Endothelial cell of umbilical vein (primary cell): ENCODE data around the gene LRFN2. TPM values are rescaled to one million over a fixed set of nuclear protein-coding genes. Genes with fewer than 3 reads are reported as not detected.

Source experiments
- BruUV-seq: library from RNA; stranded (reverse); fragments of 400-500 nt; replicated peaks from 2 replicates; lab custom pipeline; 2021; lab: Mats Ljungman, UMichigan
- CTCF ChIA-PET: fragments of 300-600, 350-600 bp; sonication (Branson Sonifier 250); formaldehyde crosslinking; loops from one replicate; lab custom pipeline; 2021; ENCODE audit warnings: antibody characterized with exemption, inconsistent platforms; lab: Charles Lee
- POLR2A ChIA-PET: fragments of 300-600, 350-600 bp; sonication (Branson Sonifier 250); formaldehyde crosslinking; loops from one replicate; lab custom pipeline; 2021; ENCODE audit warnings: antibody characterized with exemption, inconsistent platforms; lab: Charles Lee
- DNase-seq: peaks from one replicate; pipeline ENCODE4 v3.0.0-alpha.2; 2011; ENCODE audit warnings: low read depth, low spot score
- FAIRE-seq: peaks from 2 replicates; lab custom pipeline; 2011; peaks lifted over from hg19 to GRCh38; lab: Jason Lieb, UNC
- H2AFZ ChIP-seq: 2 replicates; pipeline ENCODE4 v1.6.0; 2012; ENCODE audit warnings: low read depth, low read length, control low read depth, inconsistent platforms
- H3K27ac ChIP-seq: 2 replicates; pipeline ENCODE4 v1.5.1; 2011; ENCODE audit warnings: low read depth, mild to moderate bottlenecking, control low read depth, low read length, moderate library complexity; ENCODE audit not compliant: insufficient read depth
- H3K27me3 ChIP-seq, 2 experiments: 2 replicates each; pipeline versions ENCODE4 v1.6.0 to v1.6.1; 2011; ENCODE audit warnings: low read length in 2 of 2, mixed read lengths in 1 of 2; ENCODE audit not compliant: control insufficient read depth in 2 of 2, insufficient read depth in 2 of 2
- H3K36me3 ChIP-seq, 2 experiments: 2 replicates in 1 of 2; 3 replicates in 1 of 2; pipeline ENCODE4 v1.5.1; 2011; ENCODE audit warnings: low read length in 2 of 2, mild to moderate bottlenecking in 1 of 2, moderate library complexity in 1 of 2; ENCODE audit not compliant: control insufficient read depth in 2 of 2, insufficient read depth in 2 of 2; ENCODE audit errors: extremely low read depth in 1 of 2
- H3K4me1 ChIP-seq: 3 replicates; pipeline ENCODE4 v1.5.1; 2011; ENCODE audit warnings: mild to moderate bottlenecking, low read length; ENCODE audit not compliant: control insufficient read depth, insufficient read depth; ENCODE audit errors: extremely low read depth
- H3K4me2 ChIP-seq: 2 replicates; pipeline ENCODE4 v1.6.1; 2011; ENCODE audit warnings: low read length, control low read depth, mixed read lengths; ENCODE audit not compliant: insufficient read depth
- H3K4me3 ChIP-seq, 3 experiments: fragments of 200-600 bp in 1 of 3; sonication (generic), shearing (Covaris generic) in 1 of 3; replicated peaks in 1 of 3; 2 replicates each; pipeline ENCODE4 v1.5.1; 2011 to 2016; ENCODE audit warnings: control low read depth in 3 of 3, low read length in 3 of 3, mild to moderate bottlenecking in 2 of 3, inconsistent platforms in 1 of 3, low read depth in 1 of 3, moderate library complexity in 1 of 3; ENCODE audit not compliant: insufficient read depth in 1 of 3
- H3K79me2 ChIP-seq: 2 replicates; pipeline ENCODE4 v1.6.0; 2012; ENCODE audit warnings: low read length, inconsistent platforms; ENCODE audit not compliant: control insufficient read depth, insufficient read depth
- H3K9ac ChIP-seq: replicated peaks from 2 replicates; pipeline ENCODE3; 2011; ENCODE audit warnings: low read length, control low read depth; ENCODE audit not compliant: insufficient read depth; ENCODE audit errors: extremely low read depth
- H3K9me1 ChIP-seq: replicated peaks from 3 replicates; pipeline ENCODE4 v1.6.0; 2011; ENCODE audit warnings: mild to moderate bottlenecking, low read length; ENCODE audit not compliant: control insufficient read depth, insufficient read depth; ENCODE audit errors: extremely low read depth
- H3K9me3 ChIP-seq: replicated peaks from 2 replicates; pipeline ENCODE4 v1.5.1; 2012; ENCODE audit warnings: low read length, inconsistent platforms; ENCODE audit not compliant: control insufficient read depth, insufficient read depth
- H4K20me1 ChIP-seq: replicated peaks from 2 replicates; pipeline ENCODE3; 2011; ENCODE audit warnings: mild to moderate bottlenecking, low read length; ENCODE audit not compliant: control insufficient read depth, insufficient read depth; ENCODE audit errors: extremely low read depth
- EZH2 ChIP-seq: IDR thresholded peaks from 2 replicates; pipeline ENCODE4 v1.6.1; 2012; ENCODE audit warnings: borderline replicate concordance, low read depth, mild to moderate bottlenecking, moderate library complexity, low read length, inconsistent platforms; ENCODE audit not compliant: severe bottlenecking
- FOS ChIP-seq: IDR thresholded peaks from 2 replicates; pipeline ENCODE4 v1.6.1; 2011; ENCODE audit warnings: mild to moderate bottlenecking, low read length, moderate library complexity, borderline replicate concordance; ENCODE audit not compliant: insufficient read depth
- GATA2 ChIP-seq: IDR thresholded peaks from 2 replicates; pipeline ENCODE4 v1.7.0; 2011; ENCODE audit warnings: low read depth, mild to moderate bottlenecking, moderate library complexity, mixed read lengths, low read length; ENCODE audit not compliant: insufficient read length, insufficient read depth
- JUN ChIP-seq: IDR thresholded peaks from 2 replicates; pipeline ENCODE4 v1.6.1; 2011; ENCODE audit warnings: borderline replicate concordance, low read depth; ENCODE audit not compliant: insufficient read length, insufficient read depth
- MYC ChIP-seq: IDR thresholded peaks from one replicate; pipeline ENCODE4 v1.6.1; 2011; ENCODE audit warnings: mild to moderate bottlenecking, low read depth, low read length
- POLR2A ChIP-seq: IDR thresholded peaks from 2 replicates; pipeline ENCODE4 v1.6.1; 2012; ENCODE audit warnings: low read depth, mild to moderate bottlenecking, control low read depth, low read length
- POLR2AphosphoS5 ChIP-seq: IDR thresholded peaks from 2 replicates; pipeline ENCODE4 v1.6.1; 2012; ENCODE audit warnings: low read depth, mild to moderate bottlenecking, control low read depth, low read length, moderate library complexity; ENCODE audit not compliant: insufficient read depth
- dilution Hi-C: fragments of 300-500 bp; cut with MboI; formaldehyde crosslinking; loops from one replicate; pipeline ENCODE4 v1.15.0; 2019; ENCODE audit warnings: low sequenced_read_pairs; ENCODE audit not compliant: extremely low pct_ligation_motif_present
- intact Hi-C: fragments of 100-400 bp; cut with micrococcal nuclease; formaldehyde crosslinking; loops from one replicate; pipeline ENCODE4 v1.10.0; 2022
- polyA plus RNA-seq, 4 experiments: library from polyadenylated mRNA; depleted of rRNA in 3 of 4; stranded (reverse) in 3 of 4; unstranded in 1 of 4; fragments of >200 nt; gene quantifications; 2 replicates each; pipeline versions ENCODE4 v1.2.1 to v1.2.3, GENCODE V29; 2011 to 2012; ENCODE audit warnings: missing spikeins in 1 of 4
- total RNA-seq: library from RNA; stranded (reverse); gene quantifications from 2 replicates; pipeline ENCODE4 v1.2.3, GENCODE V29; 2021
- TF ChIP-seq, protein P1 (sequence below), 2 donors: IDR thresholded peaks; 1 replicate in 1 of 2; 2 replicates in 1 of 2; pipeline ENCODE4 v1.5.1; 2011; ENCODE audit warnings: low read length in 2 of 2, mild to moderate bottlenecking in 2 of 2, moderate library complexity in 2 of 2, control low read depth in 1 of 2, inconsistent platforms in 1 of 2, low read depth in 1 of 2; ENCODE audit not compliant: insufficient read depth in 1 of 2; ENCODE audit errors: extremely low read depth in 1 of 2
- TF ChIP-seq, protein P2 (sequence below): IDR thresholded peaks from 2 replicates; pipeline ENCODE4 v1.6.1; 2011; ENCODE audit not compliant: insufficient read depth, insufficient read length

The LRFN2 gene
- total and polyA plus RNA-seq, 2 donors (not counting 3 experiments of a cell fraction or from before 2014, with no cell fraction given) = not detected

DNA sequence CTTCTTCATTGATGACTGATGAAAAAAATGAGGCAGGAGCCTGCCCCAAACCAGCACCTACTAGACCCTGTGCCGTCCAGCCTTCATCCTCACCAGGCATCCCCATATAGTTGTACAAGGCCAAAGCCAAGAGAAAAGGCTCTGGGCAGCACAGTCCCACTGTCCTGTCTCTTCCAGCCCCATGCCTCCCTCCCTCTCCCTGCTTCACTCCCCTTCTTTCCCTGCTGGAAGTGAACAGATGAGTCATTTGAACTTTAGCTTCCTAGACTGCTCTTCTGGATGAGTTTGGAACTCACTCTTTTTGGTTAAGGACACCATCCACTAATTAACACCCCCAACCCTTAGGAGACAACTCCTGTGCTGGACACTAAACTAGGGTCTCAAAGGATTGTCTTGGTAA is 235.2 kb downstream of the LRFN2 start:
- TF ChIP-seq POLR2A (no peak), FOS (no peak), MYC (no peak), EZH2 (no peak), JUN (no peak), POLR2AphosphoS5 (no peak), GATA2 (no peak)
- TF ChIP-seq, protein P1, sequence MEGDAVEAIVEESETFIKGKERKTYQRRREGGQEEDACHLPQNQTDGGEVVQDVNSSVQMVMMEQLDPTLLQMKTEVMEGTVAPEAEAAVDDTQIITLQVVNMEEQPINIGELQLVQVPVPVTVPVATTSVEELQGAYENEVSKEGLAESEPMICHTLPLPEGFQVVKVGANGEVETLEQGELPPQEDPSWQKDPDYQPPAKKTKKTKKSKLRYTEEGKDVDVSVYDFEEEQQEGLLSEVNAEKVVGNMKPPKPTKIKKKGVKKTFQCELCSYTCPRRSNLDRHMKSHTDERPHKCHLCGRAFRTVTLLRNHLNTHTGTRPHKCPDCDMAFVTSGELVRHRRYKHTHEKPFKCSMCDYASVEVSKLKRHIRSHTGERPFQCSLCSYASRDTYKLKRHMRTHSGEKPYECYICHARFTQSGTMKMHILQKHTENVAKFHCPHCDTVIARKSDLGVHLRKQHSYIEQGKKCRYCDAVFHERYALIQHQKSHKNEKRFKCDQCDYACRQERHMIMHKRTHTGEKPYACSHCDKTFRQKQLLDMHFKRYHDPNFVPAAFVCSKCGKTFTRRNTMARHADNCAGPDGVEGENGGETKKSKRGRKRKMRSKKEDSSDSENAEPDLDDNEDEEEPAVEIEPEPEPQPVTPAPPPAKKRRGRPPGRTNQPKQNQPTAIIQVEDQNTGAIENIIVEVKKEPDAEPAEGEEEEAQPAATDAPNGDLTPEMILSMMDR (IDR thresholded peaks at IDR 0.05; ENCODE audit: extremely low read depth in 1 of 2, insufficient read depth in 1 of 2, low read depth in 1 of 2, low read length in 2 of 2) = no peak
- TF ChIP-seq, protein P2, sequence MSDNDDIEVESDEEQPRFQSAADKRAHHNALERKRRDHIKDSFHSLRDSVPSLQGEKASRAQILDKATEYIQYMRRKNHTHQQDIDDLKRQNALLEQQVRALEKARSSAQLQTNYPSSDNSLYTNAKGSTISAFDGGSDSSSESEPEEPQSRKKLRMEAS = no peak
- POLR2A ChIA-PET = no interaction called here
- DNase-seq = no peak

More for the DNA sequence above, 235.2 kb downstream of the LRFN2 start:
- H2AFZ ChIP-seq = no peak overlapping the region
- H3K27ac ChIP-seq = no peak overlapping the region
- H3K27me3 ChIP-seq = no peaks in the 10 kb centered on the region
- H4K20me1 ChIP-seq = no peaks in the 10 kb centered on the region
- CTCF ChIA-PET = no interaction called here
- H3K4me3 ChIP-seq = no peak overlapping the region
- dilution Hi-C loops = no loop called here
- intact Hi-C loops = no loop called here
- no peak overlapping the region for H3K9ac ChIP-seq
- H3K79me2 ChIP-seq = no peaks in the 10 kb centered on the region
- H3K4me1 ChIP-seq = no peaks in the 10 kb centered on the region
- no TSS peak for BruUV-seq
- FAIRE-seq = no peak
- H3K9me3 ChIP-seq = no peaks in the 10 kb centered on the region
- no peaks in the 10 kb centered on the region for H3K9me1 ChIP-seq
- H3K4me2 ChIP-seq = no peak overlapping the region
- no peaks in the 10 kb centered on the region for H3K36me3 ChIP-seq
